Cerebellar cortex (tissue), 1 donor: ENCODE results near the gene RFPL2.
"Not testable (repeated sequence)": the region's sequence is repeated elsewhere in the genome, so short reads cannot be mapped to it uniquely, and the experiment has no call there.

Experiments used
- DNase-seq: peaks from one replicate; pipeline ENCODE4 v3.0.0-alpha.2; 2015; ENCODE audit warnings: low spot score

RFPL2 gene

GRCh38 chr22:32164075-32164860 is 40.6 kb downstream of the RFPL2 start:
- DNase-seq, result no peak

- DNase-seq, result not testable (repeated sequence)
Observed at GRCh38 chr22:32160411-32160810, 44.5 kb downstream of the RFPL2 start.

DNA sequence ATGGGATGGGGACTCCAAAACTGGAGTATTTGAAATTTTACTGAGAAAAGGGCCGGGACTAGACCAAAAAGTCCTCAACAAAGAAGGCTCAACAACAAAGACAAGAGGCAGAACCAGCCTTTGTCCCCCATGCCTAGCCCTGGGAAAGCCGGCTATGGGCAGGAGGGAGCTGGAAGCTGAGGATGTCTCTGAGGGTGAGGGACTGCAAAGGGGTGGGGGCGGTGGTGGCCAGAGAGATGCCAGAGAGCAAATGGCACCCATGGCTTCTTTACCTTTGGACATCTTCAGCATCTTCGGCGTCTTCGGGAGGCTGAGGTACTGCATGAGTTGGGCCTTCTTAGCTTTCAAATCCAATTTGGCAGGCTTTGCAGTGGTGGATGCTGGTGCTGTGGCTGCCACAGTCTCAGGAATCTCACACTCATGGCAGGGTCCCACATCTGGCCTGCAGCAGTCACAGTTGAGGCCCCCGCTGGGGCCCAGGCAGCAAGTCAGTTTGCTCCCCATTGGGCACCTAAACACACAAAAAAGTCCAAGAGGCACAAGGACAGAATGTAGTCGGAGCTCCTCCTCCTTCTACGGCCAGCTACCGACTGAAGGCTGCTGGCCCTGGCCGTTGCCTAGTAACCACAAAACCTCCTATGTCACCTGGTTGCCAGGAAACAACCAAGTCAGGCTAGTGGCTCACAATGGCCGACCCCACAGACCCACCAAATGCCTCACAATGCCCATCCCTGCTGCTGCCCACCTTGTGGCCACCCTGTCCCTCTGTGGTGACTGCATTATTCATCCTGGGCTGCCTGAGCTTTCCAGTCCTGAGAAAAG is 46.0 kb downstream of the RFPL2 start, which contains the start of gene C22orf42:
TSS of gene C22orf42 (minus strand) at position 592 of the 822 bp plus-strand sequence. CDS start at position 504, 88 bp downstream.
- no peak for DNase-seq

DNA sequence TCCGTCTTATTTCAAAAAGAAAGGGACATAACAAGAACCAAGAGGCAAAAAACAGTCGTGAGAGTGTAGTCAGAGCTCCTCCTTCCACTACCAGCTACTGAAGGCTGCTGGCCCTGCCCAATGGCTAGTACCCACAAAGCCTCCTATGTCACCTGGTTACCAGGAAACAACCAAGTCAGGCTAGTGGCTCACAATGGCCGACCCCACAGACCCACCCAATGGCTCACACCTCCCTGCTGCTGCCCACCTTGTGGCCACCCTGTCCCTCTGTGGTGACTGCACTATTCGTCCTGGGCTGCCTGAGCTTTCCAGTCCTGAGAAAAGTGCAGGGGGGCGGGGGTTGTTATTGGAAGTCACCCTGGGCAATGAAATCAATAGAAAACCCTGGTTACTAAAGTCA is 47.2 kb downstream of the RFPL2 start:
- DNase-seq, result not testable (repeated sequence)

DNA sequence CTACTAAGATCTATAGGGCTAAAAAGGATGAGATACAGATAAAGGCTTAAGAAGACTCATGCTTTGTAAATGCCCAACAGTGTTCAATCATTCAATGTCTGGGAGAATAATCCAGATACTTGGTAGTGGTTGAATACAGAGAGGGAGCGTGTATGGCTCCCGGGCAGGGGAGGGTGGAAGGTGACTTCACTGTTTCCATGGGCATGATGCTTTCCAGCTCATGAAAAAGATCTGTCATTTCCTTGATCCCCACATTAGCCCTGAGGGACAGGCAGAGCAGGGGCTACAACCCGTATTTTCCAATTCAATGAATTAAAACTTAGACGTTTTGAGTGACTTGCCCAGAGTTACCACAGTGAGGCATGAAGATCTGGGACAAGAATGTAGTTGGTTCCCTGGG is 50.1 kb downstream of the RFPL2 start:
- not testable (repeated sequence) for DNase-seq

GRCh38 chr22:32151641-32152040 is 53.2 kb downstream of the RFPL2 start:
- DNase-seq, result not testable (repeated sequence)

- DNase-seq, result not testable (repeated sequence)
Observed at GRCh38 chr22:32150647-32151046, 54.2 kb downstream of the RFPL2 start.

- not testable (repeated sequence) for DNase-seq
Observed at GRCh38 chr22:32148372-32148771, 56.5 kb downstream of the RFPL2 start.

DNA sequence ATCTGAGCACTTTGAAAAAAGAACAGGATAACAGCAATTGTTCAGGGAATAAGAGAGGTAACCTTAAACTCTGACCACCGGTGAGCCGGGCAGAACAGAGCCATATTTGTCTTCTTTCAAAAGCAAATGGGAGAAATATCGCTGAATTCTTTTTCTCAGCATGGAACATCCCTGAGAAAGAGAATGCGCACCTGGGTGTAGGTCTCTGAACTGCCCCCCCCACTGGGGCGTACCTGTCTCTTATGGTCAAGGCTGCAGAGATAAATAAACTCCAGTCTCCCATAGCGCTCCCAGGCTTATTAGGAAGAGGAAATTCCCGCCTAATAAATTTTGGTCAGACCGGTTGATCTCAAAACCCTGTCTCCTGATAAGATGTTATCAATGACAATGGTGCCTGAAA is 57.7 kb downstream of the RFPL2 start:
- not testable (repeated sequence) for DNase-seq

- DNase-seq, result no peak
Observed at GRCh38 chr22:32144496-32145274, 60.2 kb downstream of the RFPL2 start.

- DNase-seq, result no peak
Observed at GRCh38 chr22:32142600-32142999, 62.3 kb downstream of the RFPL2 start.

DNA sequence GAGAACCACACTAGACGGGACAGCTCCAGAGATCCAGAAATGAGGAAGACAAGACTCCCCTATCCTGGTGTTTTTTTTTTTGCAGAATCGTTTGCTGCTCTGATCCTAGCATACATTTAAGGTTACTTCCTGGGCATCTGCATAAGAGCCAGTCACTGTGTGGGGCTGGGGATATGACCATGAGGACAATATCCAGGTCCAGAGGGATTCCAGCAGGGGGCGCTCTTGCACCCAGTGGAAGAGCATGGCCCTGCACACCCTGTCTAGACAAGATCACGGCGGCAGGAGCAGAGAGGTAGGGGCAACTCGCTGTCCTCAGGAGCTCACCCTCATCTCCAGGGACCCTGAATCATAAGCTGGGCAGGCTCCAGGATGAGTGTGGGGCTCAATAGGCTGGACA is 64.2 kb downstream of the RFPL2 start:
- not testable (repeated sequence) for DNase-seq
